K562 (cell line): ENCODE results near the gene SRRM4. TPM values are rescaled to one million over a fixed set of nuclear protein-coding genes. Genes with fewer than 3 reads are reported as not detected.

ENCODE experiments used
- E4F1 ChIP-seq: fragments of 250-450 bp; sonication (Bioruptor Pico); IDR thresholded peaks from 2 replicates; pipeline ENCODE4 v1.5.0; 2021; ENCODE audit warnings: mild to moderate bottlenecking, borderline replicate concordance
- HMGN3 ChIP-seq: IDR thresholded peaks from 2 replicates; pipeline ENCODE4 v1.6.1; 2011; ENCODE audit warnings: borderline replicate concordance, low read depth, mild to moderate bottlenecking, mixed read lengths, low read length; ENCODE audit not compliant: insufficient read length; ENCODE audit errors: extremely low read depth
- IFI16 ChIP-seq: fragments of 250-450 bp; sonication (Bioruptor Pico); IDR thresholded peaks from 2 replicates; pipeline ENCODE4 v2.1.2; 2022; ENCODE audit warnings: mild to moderate bottlenecking, inconsistent platforms
- NFYB ChIP-seq: IDR thresholded peaks from 2 replicates; pipeline ENCODE4 v1.6.1; 2011; ENCODE audit warnings: mild to moderate bottlenecking, moderate library complexity; ENCODE audit not compliant: insufficient read length; ENCODE audit errors: extremely low read depth
- PHTF2 ChIP-seq: fragments of 250-450 bp; sonication (Bioruptor Pico); IDR thresholded peaks from 2 replicates; pipeline ENCODE4 v1.5.0; 2021; ENCODE audit warnings: mild to moderate bottlenecking
- POLR3G ChIP-seq: IDR thresholded peaks from 2 replicates; pipeline ENCODE4 v1.6.1; 2011; ENCODE audit not compliant: insufficient read length, insufficient replicate concordance; ENCODE audit errors: extremely low read depth
- THAP12 ChIP-seq: fragments of 250-450 bp; sonication (Bioruptor Pico); IDR thresholded peaks from 2 replicates; pipeline ENCODE4 v1.9.0; 2021; ENCODE audit warnings: mild to moderate bottlenecking, inconsistent platforms
- ZNF436 ChIP-seq: fragments of 250-450, 450-650 bp; sonication (Bioruptor Pico); formaldehyde crosslinking; IDR thresholded peaks from 2 replicates; pipeline ENCODE4 v1.7.0; 2020; ENCODE audit warnings: mild to moderate bottlenecking
- polyA plus RNA-seq, 8 experiments: library from polyadenylated mRNA; depleted of rRNA in 4 of 8; stranded (reverse) in 5 of 8; unstranded in 3 of 8; fragments of >200 nt; fragmentation: Nextera tagmentation in 2 of 8; fragmentation: Illumina TruSeq in 1 of 8; extraction: Ambion mirVana in 2 of 8; extraction: Trizol in 1 of 8; gene quantifications; 2 replicates each; pipeline versions ENCODE4 v1.2.1 to v1.2.3, GENCODE V29; 2011 to 2014; ENCODE audit warnings: inconsistent platforms in 1 of 8, missing spikeins in 1 of 8
- total RNA-seq, 7 experiments: library from RNA; depleted of rRNA in 6 of 7; stranded (reverse); fragments of >200 nt in 6 of 7; fragmentation: Illumina TruSeq in 2 of 7; extraction: Trizol in 2 of 7; gene quantifications; 2 replicates each; pipeline versions ENCODE4 v1.2.1 to v1.2.3, GENCODE V29; 2011 to 2021; ENCODE audit warnings: low replicate concordance in 1 of 7
- TF ChIP-seq, protein P1 (sequence below): fragments of 250-450 bp; sonication (Bioruptor Pico); IDR thresholded peaks from 2 replicates; pipeline ENCODE4 v1.5.0; 2021

The SRRM4 gene
- total and polyA plus RNA-seq, 9 of the 15 experiments (the other 6 are each of a cell fraction or from before 2014, with no cell fraction given): not detected

- TF ChIP-seq THAP12 (CRISPR knock-in tag) (no peak), PHTF2 (CRISPR knock-in tag) (no peak), ZNF436 (CRISPR knock-in tag) (no peak), IFI16 (CRISPR knock-in tag) (no peak), NFYB (no peak), POLR3G (no peak), HMGN3 (no peak), E4F1 (CRISPR knock-in tag) (no peak)
- TF ChIP-seq, protein P1, sequence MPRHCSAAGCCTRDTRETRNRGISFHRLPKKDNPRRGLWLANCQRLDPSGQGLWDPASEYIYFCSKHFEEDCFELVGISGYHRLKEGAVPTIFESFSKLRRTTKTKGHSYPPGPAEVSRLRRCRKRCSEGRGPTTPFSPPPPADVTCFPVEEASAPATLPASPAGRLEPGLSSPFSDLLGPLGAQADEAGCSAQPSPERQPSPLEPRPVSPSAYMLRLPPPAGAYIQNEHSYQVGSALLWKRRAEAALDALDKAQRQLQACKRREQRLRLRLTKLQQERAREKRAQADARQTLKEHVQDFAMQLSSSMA: no peak
- TF ChIP-seq, all 486 proteins: peak for 0
Observed at GRCh38 chr12:119102274-119102673, 120.9 kb downstream of the SRRM4 start (continued).
